Measurements from ENCODE around the gene NRROS. TPM values are rescaled to one million over a fixed set of nuclear protein-coding genes. Genes with fewer than 3 reads are reported as not detected.

The NRROS gene
- total RNA-seq, 2 experiments from 2014 or later: 16.2 to 17.0 TPM

GRCh38 chr3:196686436-196686835 is 46.9 kb downstream of the NRROS start:
- Mint-ChIP-seq H3K4me1 (peaks cover 19% of the 10 kb centered on the region), H3K36me3 (peaks cover 5% of the 10 kb centered on the region), H3K4me3 (no peak overlapping the region), H3K27me3 (peaks cover 1% of the 10 kb centered on the region), H3K27ac (no peak overlapping the region), H3K9me3 (peaks cover 2% of the 10 kb centered on the region)
- ATAC-seq (ENCODE audit: low read depth) (no peak), DNase-seq (no peak)
- POLR2A ChIA-PET: interaction anchor here (0.7 to 0.9 kb wide), 2 partner anchors 88 to 1194 kb away, joined by 3 read pairs; no protein-coding TSS in a partner anchor

DNA sequence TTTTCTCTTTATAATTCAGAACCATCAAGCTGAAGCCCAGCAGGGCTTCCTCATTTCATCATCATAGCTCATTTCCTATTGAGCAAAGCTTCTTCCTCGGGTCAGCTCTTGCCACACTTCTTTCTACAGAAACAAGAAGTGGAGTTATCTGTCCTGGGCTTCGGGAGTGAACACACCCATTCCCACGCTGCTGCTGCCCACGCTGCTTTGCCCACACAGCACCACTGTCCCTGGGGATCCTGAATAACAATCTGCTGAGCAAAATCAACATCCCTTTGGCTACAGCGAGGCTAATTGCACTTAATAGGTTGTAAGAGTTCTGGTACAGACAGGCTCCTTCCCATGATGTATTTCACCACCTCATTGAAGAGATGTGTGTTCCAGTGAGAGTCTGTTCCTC is 48.9 kb downstream of the NRROS start:
- H3K27me3 Mint-ChIP-seq: no peaks in the 10 kb centered on the region
- peaks cover 19% of the 10 kb centered on the region for H3K4me1 Mint-ChIP-seq
- no peak overlapping the region for H3K4me3 Mint-ChIP-seq
- POLR2A ChIA-PET: interaction anchor here (0.7 kb wide), 1 partner anchor 185 kb away, joined by 5 read pairs; the partner anchor contains the start of gene RNF168
- ATAC-seq (ENCODE audit: low read depth) (no peak), DNase-seq (no peak)
- no peak overlapping the region for H3K27ac Mint-ChIP-seq
- H3K36me3 Mint-ChIP-seq: no peaks in the 10 kb centered on the region
- H3K9me3 Mint-ChIP-seq: no peaks in the 10 kb centered on the region

GRCh38 chr3:196689941-196690660 is 50.6 kb downstream of the NRROS start:
- no peaks in the 10 kb centered on the region for H3K27me3 Mint-ChIP-seq
- no peak overlapping the region for H3K27ac Mint-ChIP-seq
- POLR2A ChIA-PET: no interaction called here

GRCh38 chr3:196691386-196691785 is 51.9 kb downstream of the NRROS start:
- ATAC-seq (ENCODE audit: low read depth) (no peak), DNase-seq (no peak)
- H3K4me3 Mint-ChIP-seq: no peak overlapping the region
- POLR2A ChIA-PET: no interaction called here
- no peaks in the 10 kb centered on the region for H3K36me3 Mint-ChIP-seq
- H3K4me1 Mint-ChIP-seq: peaks cover 6% of the 10 kb centered on the region
- H3K27ac Mint-ChIP-seq: no peak overlapping the region
- H3K27me3 Mint-ChIP-seq: no peaks in the 10 kb centered on the region
- no peaks in the 10 kb centered on the region for H3K9me3 Mint-ChIP-seq

More at GRCh38 chr3:196689941-196690660, 50.6 kb downstream of the NRROS start:
- H3K9me3 Mint-ChIP-seq: no peaks in the 10 kb centered on the region
- DNase-seq: no peak
- no peaks in the 10 kb centered on the region for H3K36me3 Mint-ChIP-seq
- no peak overlapping the region for H3K4me3 Mint-ChIP-seq
- peaks cover 10% of the 10 kb centered on the region for H3K4me1 Mint-ChIP-seq
- ATAC-seq (ENCODE audit: low read depth): no peak

GRCh38 chr3:196694202-196694638 is 54.7 kb downstream of the NRROS start:
- no peaks in the 10 kb centered on the region for H3K27me3 Mint-ChIP-seq
- ATAC-seq (ENCODE audit: low read depth): peak; percentile 76
- peak overlapping the region; percentile 60 for H3K27ac Mint-ChIP-seq
- H3K4me1 Mint-ChIP-seq: peaks cover 2% of the 10 kb centered on the region
- POLR2A ChIA-PET: no interaction called here
- DNase-seq: no peak
- H3K9me3 Mint-ChIP-seq: no peaks in the 10 kb centered on the region
- no peak overlapping the region for H3K4me3 Mint-ChIP-seq
- no peaks in the 10 kb centered on the region for H3K36me3 Mint-ChIP-seq

DNA sequence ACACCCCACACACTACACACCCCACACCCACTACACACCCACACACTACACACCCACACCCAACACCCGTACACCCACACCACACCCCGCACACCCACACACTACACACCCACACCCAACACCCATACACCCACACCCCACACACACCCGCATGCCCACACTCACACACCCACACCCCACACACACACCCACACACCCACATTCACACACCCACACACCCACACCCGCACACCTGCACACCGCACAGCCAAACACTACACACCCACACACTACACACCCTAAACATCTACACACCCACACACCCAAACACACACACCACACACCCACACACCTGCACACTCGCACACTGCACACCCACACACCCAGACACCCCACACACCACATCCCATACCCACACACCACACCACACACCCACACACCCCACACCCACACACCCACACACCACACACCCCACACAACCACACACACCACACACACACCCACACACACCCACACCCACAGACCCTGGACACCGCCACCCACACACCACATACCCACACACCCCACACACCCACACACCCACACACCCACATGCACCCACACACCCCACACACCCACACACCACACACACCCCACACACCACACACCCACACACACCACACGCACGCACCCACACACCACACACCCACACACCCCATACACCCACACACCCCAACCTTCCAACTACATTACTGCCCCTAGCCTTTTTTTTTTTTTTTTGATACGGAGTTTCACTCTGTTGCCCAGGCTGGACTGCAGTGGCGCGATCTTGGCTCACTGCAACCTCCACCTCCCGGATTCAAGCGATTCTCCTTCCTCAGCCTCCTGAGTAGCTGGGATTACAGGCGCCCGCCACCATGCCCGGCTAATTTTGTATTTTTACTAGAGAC is 55.7 kb downstream of the NRROS start:
- Mint-ChIP-seq H3K9me3 (no peaks in the 10 kb centered on the region), H3K36me3 (no peaks in the 10 kb centered on the region), H3K4me3 (no peak overlapping the region), H3K27ac (peak overlapping the region; percentile 48), H3K27me3 (no peaks in the 10 kb centered on the region), H3K4me1 (peaks cover 2% of the 10 kb centered on the region)
- no peak for DNase-seq
- no peak for ATAC-seq (ENCODE audit: low read depth)
- POLR2A ChIA-PET: interaction anchor here (0.6 kb wide), 1 partner anchor 577 kb away, joined by 3 read pairs; no protein-coding TSS in a partner anchor

DNA sequence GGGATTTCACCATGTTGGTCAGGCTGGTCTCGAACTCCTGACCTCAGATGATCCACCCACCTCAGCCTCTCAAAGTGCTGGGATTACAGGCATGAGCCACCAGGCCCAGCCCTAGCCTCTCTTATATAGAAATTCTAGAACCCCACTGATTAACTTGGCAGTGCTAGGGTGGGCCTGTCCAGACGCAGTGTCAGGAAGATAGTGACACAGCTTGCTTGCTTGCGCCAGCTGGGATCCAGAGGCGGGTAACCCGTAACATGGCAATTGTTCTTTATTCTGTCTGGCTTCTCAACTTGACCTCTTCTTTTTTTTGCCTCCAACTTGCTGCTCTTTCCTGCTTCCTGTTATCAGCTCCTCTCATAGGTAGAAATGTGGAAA is 56.3 kb downstream of the NRROS start:
- Mint-ChIP-seq H3K27ac (peak overlapping the region; percentile 48), H3K9me3 (no peaks in the 10 kb centered on the region), H3K4me1 (peaks cover 2% of the 10 kb centered on the region), H3K27me3 (no peaks in the 10 kb centered on the region), H3K4me3 (no peak overlapping the region), H3K36me3 (no peaks in the 10 kb centered on the region)
- ATAC-seq (ENCODE audit: low read depth) (no peak), DNase-seq (no peak)
- POLR2A ChIA-PET: interaction anchor here (0.6 kb wide), 1 partner anchor 578 kb away, joined by 3 read pairs; no protein-coding TSS in a partner anchor

GRCh38 chr3:196697270-196697669 is 57.8 kb downstream of the NRROS start:
- Mint-ChIP-seq H3K4me1 (peaks cover 2% of the 10 kb centered on the region), H3K36me3 (no peaks in the 10 kb centered on the region), H3K4me3 (no peak overlapping the region), H3K27me3 (no peaks in the 10 kb centered on the region), H3K9me3 (no peaks in the 10 kb centered on the region), H3K27ac (no peak overlapping the region)
- DNase-seq (no peak), ATAC-seq (ENCODE audit: low read depth) (no peak)
- POLR2A ChIA-PET: interaction anchor here (1.0 kb wide), 1 partner anchor 15 kb away, joined by 3 read pairs; the partner anchor contains the start of genes CEP19 and PIGX

- no peak overlapping the region for H3K27ac Mint-ChIP-seq
- H3K27me3 Mint-ChIP-seq: no peaks in the 10 kb centered on the region
- no peak for DNase-seq
- no peaks in the 10 kb centered on the region for H3K36me3 Mint-ChIP-seq
- no peaks in the 10 kb centered on the region for H3K9me3 Mint-ChIP-seq
- H3K4me1 Mint-ChIP-seq: no peaks in the 10 kb centered on the region
- no peak for ATAC-seq (ENCODE audit: low read depth)
- POLR2A ChIA-PET: no interaction called here
- no peak overlapping the region for H3K4me3 Mint-ChIP-seq
These were observed 60.3 kb downstream of the NRROS start for GRCh38 chr3:196699749-196700148.

DNA sequence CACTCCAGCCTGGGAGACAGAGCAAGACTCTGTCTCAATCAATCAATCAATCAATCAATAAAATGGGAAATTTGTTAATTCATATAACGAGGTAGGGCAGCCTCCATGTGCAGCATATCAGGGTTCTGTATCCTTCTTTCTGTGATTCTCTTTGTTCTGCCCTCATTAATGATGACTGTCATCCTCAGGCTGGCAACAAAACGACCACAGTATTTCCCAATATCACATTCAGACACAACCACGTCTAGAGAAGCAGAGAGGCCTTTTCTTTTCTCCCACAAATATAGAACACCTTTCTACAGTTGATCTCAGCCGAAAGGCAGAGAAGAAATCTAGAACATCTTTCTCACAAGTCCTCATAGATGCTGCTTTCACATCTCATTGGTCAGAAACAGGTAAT is 61.3 kb downstream of the NRROS start:
- Mint-ChIP-seq H3K27ac (no peak overlapping the region), H3K36me3 (no peaks in the 10 kb centered on the region), H3K27me3 (no peaks in the 10 kb centered on the region), H3K9me3 (no peaks in the 10 kb centered on the region), H3K4me1 (no peaks in the 10 kb centered on the region), H3K4me3 (no peak overlapping the region)
- ATAC-seq (ENCODE audit: low read depth): no peak
- DNase-seq: no peak
- POLR2A ChIA-PET: no interaction called here

DNA sequence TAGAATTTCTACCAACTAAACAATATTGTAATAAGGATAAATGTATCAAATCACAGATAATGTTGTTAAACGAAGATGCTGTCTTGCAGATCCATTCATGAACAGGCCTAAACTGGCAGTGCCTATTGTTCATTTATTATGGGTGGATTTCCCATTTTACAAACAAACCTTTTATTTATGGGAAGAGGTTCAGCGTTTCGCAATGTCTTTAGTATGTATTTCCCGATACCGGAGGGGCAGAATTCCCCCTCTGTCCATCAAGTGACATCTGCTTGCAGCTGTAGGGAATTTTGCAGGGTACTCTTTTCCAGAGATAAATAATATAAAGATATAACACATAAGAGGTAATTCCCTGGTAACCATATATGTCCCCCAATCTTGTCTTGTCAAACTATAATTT is 66.8 kb downstream of the NRROS start:
- DNase-seq (no peak), ATAC-seq (ENCODE audit: low read depth) (no peak)
- Mint-ChIP-seq H3K4me1 (peaks cover 4% of the 10 kb centered on the region), H3K36me3 (no peaks in the 10 kb centered on the region), H3K4me3 (no peak overlapping the region), H3K27me3 (no peaks in the 10 kb centered on the region), H3K9me3 (no peaks in the 10 kb centered on the region), H3K27ac (no peak overlapping the region)
- POLR2A ChIA-PET: interaction anchor here (0.7 kb wide), 1 partner anchor 297 kb away, joined by 3 read pairs; no protein-coding TSS in a partner anchor

GRCh38 chr3:196706731-196707130 is 67.2 kb downstream of the NRROS start:
- Mint-ChIP-seq H3K4me1 (peaks cover 8% of the 10 kb centered on the region), H3K4me3 (no peak overlapping the region), H3K27me3 (no peaks in the 10 kb centered on the region), H3K36me3 (no peaks in the 10 kb centered on the region), H3K9me3 (no peaks in the 10 kb centered on the region), H3K27ac (no peak overlapping the region)
- ATAC-seq (ENCODE audit: low read depth) (no peak), DNase-seq (no peak)
- POLR2A ChIA-PET: no interaction called here

- Mint-ChIP-seq H3K4me1 (peaks cover 9% of the 10 kb centered on the region), H3K27ac (no peak overlapping the region), H3K36me3 (no peaks in the 10 kb centered on the region), H3K9me3 (no peaks in the 10 kb centered on the region), H3K4me3 (no peak overlapping the region), H3K27me3 (no peaks in the 10 kb centered on the region)
- DNase-seq: no peak
- POLR2A ChIA-PET: no interaction called here
- ATAC-seq (ENCODE audit: low read depth): no peak
These were observed 68.1 kb downstream of the NRROS start for GRCh38 chr3:196707566-196707965.
